PC-3 (cell line): ENCODE data around the gene GPR12. TPM values are rescaled to one million over a fixed set of nuclear protein-coding genes. Genes with fewer than 3 reads are reported as not detected.

Experiments used
- ATAC-seq: fragments of 200-7000 bp; cut with Tn5 transposase; 2 replicates; pipeline ENCODE4 v1.9.1; 2020; ENCODE audit warnings: mild to moderate bottlenecking, moderate library complexity
- BruUV-seq: library from RNA; stranded (reverse); fragments of 400-500 nt; replicated peaks from 2 replicates; lab custom pipeline; 2021; lab: Mats Ljungman, UMichigan
- CTCF ChIA-PET: fragments of 300-600 bp; sonication (Branson Sonifier 250); formaldehyde crosslinking; loops from one replicate; lab custom pipeline; 2022; ENCODE audit warnings: antibody characterized with exemption; lab: Charles Lee
- POLR2A ChIA-PET: fragments of 300-600 bp; sonication (Branson Sonifier 250); formaldehyde crosslinking; loops from one replicate; lab custom pipeline; 2022; ENCODE audit warnings: antibody characterized with exemption; ENCODE audit not compliant: unreplicated experiment; lab: Charles Lee
- DNase-seq: peaks from one replicate; pipeline ENCODE4 v3.0.0-alpha.2; 2015
- H2AFZ ChIP-seq: fragments of 300-600 bp; sonication (generic); 2 replicates; pipeline ENCODE4 v1.6.0; 2016; ENCODE audit warnings: antibody characterized with exemption, low read length
- H3F3A ChIP-seq: fragments of 300-600 bp; sonication (generic); one replicate; pipeline ENCODE4 v1.6.0; 2017; ENCODE audit warnings: antibody characterized with exemption, low read length, control low read depth, mild to moderate bottlenecking; ENCODE audit not compliant: unreplicated experiment
- H3K27ac ChIP-seq: fragments of 300-600 bp; sonication (generic); 2 replicates; pipeline ENCODE4 v1.5.1; 2016; ENCODE audit warnings: mild to moderate bottlenecking, low read length
- H3K27me3 ChIP-seq: fragments of 300-600 bp; sonication (generic); 2 replicates; pipeline ENCODE4 v1.6.1; 2016; ENCODE audit warnings: low read length, mixed read lengths
- H3K36me3 ChIP-seq: fragments of 300-600 bp; sonication (generic); 2 replicates; pipeline ENCODE4 v1.6.1; 2016; ENCODE audit warnings: low read depth, mixed run types, low read length, mixed read lengths
- H3K4me1 ChIP-seq: fragments of 300-600 bp; sonication (generic); 2 replicates; pipeline ENCODE4 v1.5.1; 2016; ENCODE audit warnings: low read length; ENCODE audit not compliant: insufficient read depth
- H3K4me2 ChIP-seq: fragments of 300-600 bp; sonication (generic); 2 replicates; pipeline ENCODE4 v1.6.0; 2016; ENCODE audit warnings: low read length
- H3K4me3 ChIP-seq: fragments of 300-600 bp; sonication (generic); 2 replicates; pipeline ENCODE4 v1.5.1; 2016; ENCODE audit warnings: mild to moderate bottlenecking, low read length, mixed read lengths
- H3K79me2 ChIP-seq: fragments of 300-600 bp; sonication (generic); 2 replicates; pipeline ENCODE4 v1.6.1; 2017; ENCODE audit warnings: low read length, mixed read lengths
- H3K9ac ChIP-seq: fragments of 300-600 bp; sonication (generic); 2 replicates; pipeline ENCODE4 v1.6.0; 2016; ENCODE audit warnings: mild to moderate bottlenecking, low read length
- H3K9me2 ChIP-seq: fragments of 300-600 bp; sonication (generic); replicated peaks from 2 replicates; pipeline ENCODE4 v1.6.1; 2016; ENCODE audit warnings: mixed run types, low read length, mixed read lengths
- H3K9me3 ChIP-seq: fragments of 300-600 bp; sonication (generic); 2 replicates; pipeline ENCODE4 v1.6.1; 2016; ENCODE audit warnings: low read length, mixed read lengths
- H4K20me1 ChIP-seq: fragments of 300-600 bp; sonication (generic); 2 replicates; pipeline ENCODE4 v1.6.1; 2016; ENCODE audit warnings: low read length, mixed read lengths
- EZH2 ChIP-seq: fragments of 300-600 bp; sonication (generic); IDR thresholded peaks from one replicate; pipeline ENCODE4 v1.6.1; 2017; ENCODE audit warnings: antibody characterized with exemption, mild to moderate bottlenecking, low read length; ENCODE audit not compliant: unreplicated experiment
- EZH2phosphoT487 ChIP-seq: fragments of 300-600 bp; sonication (generic); IDR thresholded peaks from 2 replicates; pipeline ENCODE4 v1.6.1; 2018; ENCODE audit warnings: mild to moderate bottlenecking, antibody characterized with exemption, low read length, borderline replicate concordance
- intact Hi-C: fragments of 100-400 bp; cut with micrococcal nuclease; formaldehyde crosslinking; loops from 2 replicates; pipeline ENCODE4 v1.9.0; 2023
- total RNA-seq: library from RNA; depleted of rRNA; stranded (reverse); fragments of >200 nt; gene quantifications from 2 replicates; pipeline ENCODE4 v1.2.3, GENCODE V29; 2014
- TF ChIP-seq, protein P1 (sequence below): fragments of 300-600 bp; sonication (generic); conservative IDR thresholded peaks from 2 replicates; pipeline ENCODE4 v1.5.1; 2017; ENCODE audit warnings: antibody characterized with exemption, low read depth, mild to moderate bottlenecking, low read length

GPR12 gene
- total RNA-seq, 1 experiment from 2014 or later = not detected

DNA sequence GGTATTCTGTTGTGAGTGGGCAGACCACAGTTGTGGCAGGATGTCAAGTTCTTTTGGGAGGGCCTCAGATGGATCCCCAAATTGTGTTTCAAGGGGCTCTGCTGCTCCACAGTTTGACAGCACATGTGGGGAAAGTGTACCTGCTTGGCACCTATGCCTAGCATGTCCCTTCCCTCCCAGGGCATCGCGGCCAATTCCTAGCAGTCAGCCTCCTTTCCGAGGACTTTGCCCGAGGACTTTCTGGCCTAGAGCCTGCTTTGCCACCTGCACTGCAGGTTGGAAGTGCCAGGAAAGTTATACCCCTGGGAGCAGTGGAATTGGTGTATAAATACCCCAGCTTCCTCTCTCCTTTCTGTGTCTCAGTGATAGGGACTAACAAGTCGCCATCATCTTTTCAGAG, 11.9 kb upstream of the GPR12 start:
- H3K4me1 ChIP-seq = no peaks in the 10 kb centered on the region
- ChIA-PET POLR2A (no interaction called here), CTCF (no interaction called here)
- DNase-seq (no peak), ATAC-seq (no peak)
- H3K27me3 ChIP-seq = peaks cover 47% of the 10 kb centered on the region
- no peak overlapping the region for H3K4me3 ChIP-seq
- H3K4me2 ChIP-seq = no peak overlapping the region
- no peak overlapping the region for H3K27ac ChIP-seq
- TF ChIP-seq EZH2phosphoT487 (no peak), EZH2 (no peak)
- TF ChIP-seq, protein P1, sequence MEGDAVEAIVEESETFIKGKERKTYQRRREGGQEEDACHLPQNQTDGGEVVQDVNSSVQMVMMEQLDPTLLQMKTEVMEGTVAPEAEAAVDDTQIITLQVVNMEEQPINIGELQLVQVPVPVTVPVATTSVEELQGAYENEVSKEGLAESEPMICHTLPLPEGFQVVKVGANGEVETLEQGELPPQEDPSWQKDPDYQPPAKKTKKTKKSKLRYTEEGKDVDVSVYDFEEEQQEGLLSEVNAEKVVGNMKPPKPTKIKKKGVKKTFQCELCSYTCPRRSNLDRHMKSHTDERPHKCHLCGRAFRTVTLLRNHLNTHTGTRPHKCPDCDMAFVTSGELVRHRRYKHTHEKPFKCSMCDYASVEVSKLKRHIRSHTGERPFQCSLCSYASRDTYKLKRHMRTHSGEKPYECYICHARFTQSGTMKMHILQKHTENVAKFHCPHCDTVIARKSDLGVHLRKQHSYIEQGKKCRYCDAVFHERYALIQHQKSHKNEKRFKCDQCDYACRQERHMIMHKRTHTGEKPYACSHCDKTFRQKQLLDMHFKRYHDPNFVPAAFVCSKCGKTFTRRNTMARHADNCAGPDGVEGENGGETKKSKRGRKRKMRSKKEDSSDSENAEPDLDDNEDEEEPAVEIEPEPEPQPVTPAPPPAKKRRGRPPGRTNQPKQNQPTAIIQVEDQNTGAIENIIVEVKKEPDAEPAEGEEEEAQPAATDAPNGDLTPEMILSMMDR = no peak
- H3K9me3 ChIP-seq = no peaks in the 10 kb centered on the region
- no peak overlapping the region for H3K9ac ChIP-seq
- H3K36me3 ChIP-seq = no peaks in the 10 kb centered on the region
- no peaks in the 10 kb centered on the region for H3K79me2 ChIP-seq
- no peaks in the 10 kb centered on the region for H3F3A ChIP-seq
- no TSS peak for BruUV-seq
- no peak overlapping the region for H2AFZ ChIP-seq
- no peaks in the 10 kb centered on the region for H4K20me1 ChIP-seq
- intact Hi-C loops = no loop called here
- no peaks in the 10 kb centered on the region for H3K9me2 ChIP-seq

DNA sequence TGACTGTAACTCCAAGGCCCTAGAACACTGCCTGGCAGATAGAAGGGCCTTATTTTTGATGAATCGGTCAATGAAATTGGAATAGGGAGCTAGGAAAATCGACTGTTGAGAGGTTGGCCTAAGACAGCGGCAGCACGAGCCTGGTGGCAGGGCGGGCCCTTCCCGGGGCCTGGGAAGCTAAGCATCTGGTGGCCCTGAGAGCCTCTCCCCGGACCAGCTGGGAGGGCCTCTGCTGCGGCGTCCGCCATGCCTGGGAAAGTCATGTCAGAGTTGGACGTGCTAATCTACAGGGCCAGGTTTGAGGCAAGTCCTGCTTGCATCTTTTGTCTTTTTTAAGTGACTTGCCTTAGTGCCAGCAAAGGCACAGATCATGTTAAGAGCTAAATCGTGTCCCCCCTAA, 11.2 kb upstream of the GPR12 start:
- Histone ChIP-seq H3F3A (no peaks in the 10 kb centered on the region), H3K9me2 (no peaks in the 10 kb centered on the region), H3K36me3 (no peaks in the 10 kb centered on the region), H3K27me3 (peaks cover 49% of the 10 kb centered on the region), H3K27ac (no peak overlapping the region), H3K4me1 (no peaks in the 10 kb centered on the region), H3K9me3 (no peaks in the 10 kb centered on the region), H2AFZ (no peak overlapping the region), H3K9ac (no peak overlapping the region), H3K4me2 (no peak overlapping the region), H3K79me2 (no peaks in the 10 kb centered on the region), H4K20me1 (no peaks in the 10 kb centered on the region), H3K4me3 (no peak overlapping the region)
- intact Hi-C loops = no loop called here
- ChIA-PET CTCF (no interaction called here), POLR2A (no interaction called here)
- DNase-seq (no peak), ATAC-seq (no peak)
- BruUV-seq = no TSS peak
- TF ChIP-seq EZH2phosphoT487 = no peak
- TF ChIP-seq, protein P1 = no peak
- TF ChIP-seq EZH2 = no peak

DNA sequence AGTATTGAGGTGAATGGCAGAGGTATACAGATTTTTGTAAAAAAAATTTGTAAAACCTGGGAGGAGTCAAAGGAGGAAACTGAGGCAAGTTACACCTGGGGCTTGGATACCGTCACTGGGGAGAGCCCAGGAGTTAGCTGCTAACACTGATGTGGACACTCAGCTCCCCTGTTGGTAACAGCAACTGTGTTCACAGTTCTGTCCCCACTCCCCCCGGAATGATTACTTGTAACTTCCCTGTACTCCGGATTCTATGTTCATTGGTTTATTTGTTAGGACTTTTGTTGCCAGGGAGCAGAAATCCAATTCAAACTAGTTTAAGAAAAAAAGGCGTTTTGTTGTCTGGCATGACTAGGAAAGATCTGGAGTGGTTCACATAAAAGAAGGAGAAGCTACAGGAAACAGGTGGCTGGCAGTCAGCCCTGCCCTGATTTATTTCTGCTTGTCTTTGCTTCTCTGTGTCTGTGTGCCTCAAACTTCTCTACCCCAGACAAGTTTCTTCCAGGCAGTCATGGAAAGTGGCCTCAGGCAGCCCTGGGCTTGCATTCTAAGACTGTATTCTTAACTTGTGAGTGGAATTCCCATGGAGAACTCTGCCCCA, 2.3 kb upstream of the GPR12 start:
- intact Hi-C loops = no loop called here
- CTCF ChIA-PET = no interaction called here
- H4K20me1 ChIP-seq = no peaks in the 10 kb centered on the region

More for the DNA sequence above, 2.3 kb upstream of the GPR12 start:
- H3K79me2 ChIP-seq = no peaks in the 10 kb centered on the region
- H3K9ac ChIP-seq = no peak overlapping the region
- H3K4me3 ChIP-seq = no peak overlapping the region
- no peaks in the 10 kb centered on the region for H3K4me1 ChIP-seq
- peaks cover 86% of the 10 kb centered on the region for H3K27me3 ChIP-seq
- no peaks in the 10 kb centered on the region for H3K9me3 ChIP-seq
- H2AFZ ChIP-seq = no peak overlapping the region
- no peak overlapping the region for H3K27ac ChIP-seq
- H3K36me3 ChIP-seq = no peaks in the 10 kb centered on the region
- POLR2A ChIA-PET = no interaction called here
- no peaks in the 10 kb centered on the region for H3K9me2 ChIP-seq
- DNase-seq (no peak), ATAC-seq (no peak)
- BruUV-seq = no TSS peak
- no peak overlapping the region for H3K4me2 ChIP-seq
- TF ChIP-seq EZH2 (no peak), EZH2phosphoT487 (no peak)
- TF ChIP-seq, protein P1 = no peak
- H3F3A ChIP-seq = no peaks in the 10 kb centered on the region
